Activated T-cell treated with anti-CD3 and anti-CD28 coated beads, Interleukin-2, amount 50 U/mL, for 4 hours (primary cell): ENCODE measurements around the gene AFMID. TPM values are rescaled to one million over a fixed set of nuclear protein-coding genes. Genes with fewer than 3 reads are reported as not detected.

Experiments used
- ATAC-seq, 2 donors: fragments of 200-7000 bp; cut with Tn5 transposase; one replicate each; pipeline ENCODE4 v1.10.0; 2021
- DNase-seq: peaks from one replicate; pipeline ENCODE4 v3.0.0-alpha.2; 2020
- H3K27me3 Mint-ChIP-seq: one replicate; pipeline ENCODE4 v1.8.0; 2021; ENCODE audit warnings: low read depth, mixed read lengths
- H3K36me3 Mint-ChIP-seq: one replicate; pipeline ENCODE4 v1.8.0; 2022; ENCODE audit warnings: mixed read lengths; ENCODE audit not compliant: insufficient read depth
- H3K4me1 Mint-ChIP-seq: one replicate; pipeline ENCODE4 v1.8.0; 2021; ENCODE audit warnings: low read depth, mixed read lengths
- H3K4me3 Mint-ChIP-seq: one replicate; pipeline ENCODE4 v1.8.0; 2021; ENCODE audit warnings: mild to moderate bottlenecking, moderate library complexity, mixed read lengths
- H3K9me3 Mint-ChIP-seq: one replicate; pipeline ENCODE4 v1.8.0; 2021; ENCODE audit warnings: mixed read lengths
- total RNA-seq, 3 donors: library from RNA; stranded (reverse); gene quantifications; one replicate each; pipeline ENCODE4 v1.2.1, GENCODE V29; 2021

The AFMID gene
- total RNA-seq, 3 donors from 2014 or later: 15.8 to 16.9 (median 16.1) TPM

- Mint-ChIP-seq H3K4me3 (no peak overlapping the region), H3K36me3 (no peaks in the 10 kb centered on the region), H3K4me1 (peaks cover 16% of the 10 kb centered on the region), H3K27me3 (no peaks in the 10 kb centered on the region), H3K9me3 (no peaks in the 10 kb centered on the region)
- DNase-seq: no peak
- no peak for ATAC-seq
Observed at GRCh38 chr17:78184351-78184750, 2.8 kb upstream of the AFMID start.

- H3K9me3 Mint-ChIP-seq: no peaks in the 10 kb centered on the region
- H3K27me3 Mint-ChIP-seq: no peaks in the 10 kb centered on the region
- H3K36me3 Mint-ChIP-seq: no peaks in the 10 kb centered on the region
- peaks cover 16% of the 10 kb centered on the region for H3K4me1 Mint-ChIP-seq
- no peak for ATAC-seq
- DNase-seq: no peak
- no peak overlapping the region for H3K4me3 Mint-ChIP-seq
Observed at GRCh38 chr17:78184868-78185267, 2.3 kb upstream of the AFMID start.

GRCh38 chr17:78185981-78186691 lies 1.0 kb upstream of the AFMID start:
- Mint-ChIP-seq H3K36me3 (no peaks in the 10 kb centered on the region), H3K4me3 (peak overlapping the region; percentile 70), H3K27me3 (no peaks in the 10 kb centered on the region), H3K4me1 (peaks cover 9% of the 10 kb centered on the region), H3K9me3 (no peaks in the 10 kb centered on the region)
- DNase-seq (no peak), ATAC-seq (no peak)

GRCh38 chr17:78196716-78197115 lies 9.6 kb downstream of the AFMID start:
- no peaks in the 10 kb centered on the region for H3K27me3 Mint-ChIP-seq
- no peak overlapping the region for H3K4me3 Mint-ChIP-seq
- no peak for DNase-seq
- no peaks in the 10 kb centered on the region for H3K4me1 Mint-ChIP-seq
- H3K36me3 Mint-ChIP-seq: no peaks in the 10 kb centered on the region
- H3K9me3 Mint-ChIP-seq: no peaks in the 10 kb centered on the region
- ATAC-seq: no peak

GRCh38 chr17:78197147-78197832 lies 10.1 kb downstream of the AFMID start:
- no peak overlapping the region for H3K4me3 Mint-ChIP-seq
- no peaks in the 10 kb centered on the region for H3K9me3 Mint-ChIP-seq
- no peaks in the 10 kb centered on the region for H3K4me1 Mint-ChIP-seq
- no peaks in the 10 kb centered on the region for H3K27me3 Mint-ChIP-seq
- ATAC-seq (no peak), DNase-seq (no peak)
- H3K36me3 Mint-ChIP-seq: no peaks in the 10 kb centered on the region

- no peaks in the 10 kb centered on the region for H3K27me3 Mint-ChIP-seq
- no peaks in the 10 kb centered on the region for H3K36me3 Mint-ChIP-seq
- H3K4me3 Mint-ChIP-seq: no peak overlapping the region
- no peaks in the 10 kb centered on the region for H3K9me3 Mint-ChIP-seq
- no peak for ATAC-seq
- DNase-seq: no peak
- no peaks in the 10 kb centered on the region for H3K4me1 Mint-ChIP-seq
Observed at GRCh38 chr17:78200451-78200850, 13.3 kb downstream of the AFMID start.

GRCh38 chr17:78202666-78203065 lies 15.5 kb downstream of the AFMID start:
- Mint-ChIP-seq H3K36me3 (no peaks in the 10 kb centered on the region), H3K4me1 (no peaks in the 10 kb centered on the region), H3K27me3 (no peaks in the 10 kb centered on the region), H3K4me3 (no peak overlapping the region), H3K9me3 (no peaks in the 10 kb centered on the region)
- ATAC-seq (no peak), DNase-seq (no peak)

GRCh38 chr17:78204387-78205123 lies 17.4 kb downstream of the AFMID start:
- Mint-ChIP-seq H3K4me3 (no peak overlapping the region), H3K4me1 (no peaks in the 10 kb centered on the region), H3K27me3 (no peaks in the 10 kb centered on the region), H3K9me3 (no peaks in the 10 kb centered on the region), H3K36me3 (no peaks in the 10 kb centered on the region)
- ATAC-seq (no peak), DNase-seq (no peak)

- H3K4me3 Mint-ChIP-seq: no peak overlapping the region
- no peaks in the 10 kb centered on the region for H3K4me1 Mint-ChIP-seq
- no peak for DNase-seq
- no peaks in the 10 kb centered on the region for H3K9me3 Mint-ChIP-seq
- no peaks in the 10 kb centered on the region for H3K27me3 Mint-ChIP-seq
- no peaks in the 10 kb centered on the region for H3K36me3 Mint-ChIP-seq
- ATAC-seq: no peak
Observed at GRCh38 chr17:78205124-78205775, 18.1 kb downstream of the AFMID start.

GRCh38 chr17:78206298-78206697 lies 19.1 kb downstream of the AFMID start:
- H3K9me3 Mint-ChIP-seq: no peaks in the 10 kb centered on the region
- H3K4me3 Mint-ChIP-seq: no peak overlapping the region
- no peaks in the 10 kb centered on the region for H3K27me3 Mint-ChIP-seq
- no peaks in the 10 kb centered on the region for H3K36me3 Mint-ChIP-seq
- no peak for ATAC-seq
- DNase-seq: no peak
- H3K4me1 Mint-ChIP-seq: no peaks in the 10 kb centered on the region

- Mint-ChIP-seq H3K4me1 (no peaks in the 10 kb centered on the region), H3K4me3 (no peak overlapping the region), H3K36me3 (no peaks in the 10 kb centered on the region), H3K27me3 (no peaks in the 10 kb centered on the region), H3K9me3 (no peaks in the 10 kb centered on the region)
- DNase-seq: no peak
- no peak for ATAC-seq
Observed at GRCh38 chr17:78208486-78208885, 21.3 kb downstream of the AFMID start.

GRCh38 chr17:78210111-78210510 lies 22.9 kb downstream of the AFMID start:
- ATAC-seq: no peak
- H3K4me3 Mint-ChIP-seq: no peak overlapping the region
- no peak for DNase-seq
- H3K9me3 Mint-ChIP-seq: no peaks in the 10 kb centered on the region
- H3K36me3 Mint-ChIP-seq: no peaks in the 10 kb centered on the region
- peaks cover 2% of the 10 kb centered on the region for H3K4me1 Mint-ChIP-seq
- no peaks in the 10 kb centered on the region for H3K27me3 Mint-ChIP-seq

GRCh38 chr17:78211032-78211431 lies 23.9 kb downstream of the AFMID start:
- Mint-ChIP-seq H3K27me3 (no peaks in the 10 kb centered on the region), H3K36me3 (no peaks in the 10 kb centered on the region), H3K4me1 (peaks cover 2% of the 10 kb centered on the region), H3K9me3 (no peaks in the 10 kb centered on the region), H3K4me3 (no peak overlapping the region)
- DNase-seq: no peak
- no peak for ATAC-seq

- no peaks in the 10 kb centered on the region for H3K9me3 Mint-ChIP-seq
- DNase-seq (peak; percentile 87), ATAC-seq (peak; percentile 100)
- no peaks in the 10 kb centered on the region for H3K36me3 Mint-ChIP-seq
- no peaks in the 10 kb centered on the region for H3K27me3 Mint-ChIP-seq
- H3K4me1 Mint-ChIP-seq: peaks cover 2% of the 10 kb centered on the region
- peak within 1 kb of the TSS; percentile 78 for H3K4me3 Mint-ChIP-seq
Observed at GRCh38 chr17:78214016-78214705, 27.0 kb downstream of the AFMID start, which contains the start of gene BIRC5. TSS of gene BIRC5 (plus strand) at chr17:78214253. CDS start at chr17:78214317, 64 bp downstream.
